ENCODE results near the gene KRT16.
"Not testable (repeated sequence)": the region's sequence is repeated elsewhere in the genome, so short reads cannot be mapped to it uniquely, and the experiment has no call there.

KRT16 gene

DNA sequence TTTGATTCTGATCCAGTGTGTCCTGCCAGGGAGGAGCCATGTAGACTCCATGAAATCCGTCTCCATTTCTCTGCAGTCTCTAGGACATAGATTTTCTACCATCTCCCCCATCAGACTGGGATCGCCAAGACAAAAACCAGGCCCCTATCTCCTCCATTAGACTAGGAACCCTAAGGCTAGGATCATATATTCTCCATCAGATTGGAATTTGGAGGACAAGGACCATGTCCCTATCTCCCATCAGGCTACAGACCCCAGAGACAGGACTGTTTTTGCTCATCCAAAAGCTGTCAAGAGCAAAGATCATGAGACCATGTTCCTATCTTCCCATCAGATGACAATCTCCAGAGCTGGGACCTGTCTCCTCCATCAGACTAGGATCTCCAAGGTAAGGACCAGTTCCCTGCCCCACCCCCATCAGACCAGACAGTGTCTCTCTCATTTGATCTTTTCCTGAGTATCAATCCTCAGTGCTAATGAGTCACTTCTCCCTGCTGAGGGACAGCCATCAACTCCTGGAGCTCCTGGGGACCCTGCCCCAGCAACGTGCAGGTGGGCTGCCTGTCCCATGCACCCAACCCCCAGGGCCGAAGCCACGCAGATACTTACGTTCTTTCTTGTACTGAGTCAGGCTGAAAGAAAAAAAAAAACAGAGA, 7.5 kb upstream of the KRT16 start:
- H2BK120ac ChIP-seq (ENCODE audit: insufficient read depth, low read length, poor library complexity); DNase-seq; H3K27me3 ChIP-seq (ENCODE audit: insufficient read depth, low read length); H2AFZ ChIP-seq (ENCODE audit: insufficient read depth, low read length, poor library complexity); H3K4me2 ChIP-seq (ENCODE audit: low read length); H2BK5ac ChIP-seq (ENCODE audit: low read depth, low read length, poor library complexity); H4K8ac ChIP-seq (ENCODE audit: low read depth, low read length); H3K4me3 ChIP-seq (ENCODE audit: low read depth, low read length); H3K4ac ChIP-seq (ENCODE audit: low read depth, low read length); H3K23ac ChIP-seq (ENCODE audit: low read length); H3K14ac ChIP-seq (ENCODE audit: low read length); H3K18ac ChIP-seq (ENCODE audit: low read length); H3K36me3 ChIP-seq (ENCODE audit: control insufficient read depth in 1 of 2, insufficient read depth in 2 of 2, low read length in 2 of 2); H3K9me3 ChIP-seq (ENCODE audit: insufficient read depth, low read depth, low read length); H3K79me2 ChIP-seq (ENCODE audit: control insufficient read depth, insufficient read depth, low read length, poor library complexity); H2BK12ac ChIP-seq (ENCODE audit: low read length); H3K9ac ChIP-seq (ENCODE audit: low read length); H4K12ac ChIP-seq (ENCODE audit: low read depth, low read length): not testable (repeated sequence)
- peak overlapping the region; percentile 13 for H2AK5ac ChIP-seq (ENCODE audit: low read length)
- no CpG with 5 or more reads among the region's 6 CpGs for WGBS (ENCODE audit: extremely low coverage, insufficient coverage, insufficient read length)
- H3K27ac ChIP-seq (ENCODE audit: low read depth, low read length) = peak overlapping the region; percentile 44
- peaks cover 33 to 48% of the 10 kb centered on the region in 2 experiments for H3K4me1 ChIP-seq (ENCODE audit: control insufficient read depth in 1 of 2, insufficient read depth in 2 of 2, low read length in 2 of 2)
- H3K79me1 ChIP-seq (ENCODE audit: low read length) = peaks cover 25% of the 10 kb centered on the region
- peak overlapping the region; percentile 82 for H4K91ac ChIP-seq (ENCODE audit: low read depth, low read length)

DNA sequence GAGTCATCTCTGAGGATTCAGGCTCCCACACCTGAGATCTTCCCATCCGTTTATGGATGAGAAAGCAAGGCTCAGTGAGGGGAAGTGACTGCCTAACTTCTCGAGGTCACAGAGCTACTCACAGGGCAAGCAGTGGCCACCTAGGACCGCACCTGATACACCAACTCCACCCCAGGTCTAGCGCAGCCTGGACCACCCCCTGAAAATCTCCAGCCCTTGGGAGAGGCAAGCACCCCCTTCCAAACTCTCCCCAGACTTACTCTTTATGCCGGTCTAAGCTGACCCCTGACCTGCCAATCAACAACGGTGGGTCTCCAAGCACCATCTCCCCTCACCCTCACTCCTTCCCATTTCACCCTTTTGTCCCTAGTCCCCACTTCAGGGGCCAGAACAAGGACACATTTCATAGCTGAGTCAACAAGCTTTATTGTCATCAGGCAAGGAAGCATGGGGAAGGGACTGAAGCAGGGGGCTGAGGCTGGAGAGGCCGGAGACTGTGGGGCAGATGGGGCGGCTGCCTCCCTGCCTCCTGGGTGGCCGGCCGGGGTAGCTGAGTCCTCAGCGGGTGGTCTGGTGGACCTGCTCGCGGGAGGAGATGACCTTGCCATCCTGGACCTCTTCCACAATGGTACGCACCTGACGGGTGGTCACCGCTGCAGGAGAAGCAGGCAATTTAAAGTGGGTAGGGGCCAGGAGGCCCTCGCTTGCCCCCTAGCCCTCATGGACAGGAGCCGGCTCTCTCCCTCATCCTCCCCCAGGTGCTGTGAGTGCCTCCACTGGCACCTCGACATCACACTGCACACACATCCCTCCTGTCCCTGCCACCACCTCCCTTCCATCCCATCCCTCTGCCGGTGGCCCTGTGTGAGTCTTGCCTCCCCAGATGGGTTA, 6.7 kb upstream of the KRT16 start:
- Histone ChIP-seq H3K4me1 (ENCODE audit: control insufficient read depth in 1 of 2, insufficient read depth in 2 of 2, low read length in 2 of 2) (peaks cover 30 to 48% of the 10 kb centered on the region in 2 experiments), H3K4me2 (ENCODE audit: low read length) (no peak overlapping the region), H3K9ac (ENCODE audit: low read length) (no peak overlapping the region), H3K4me3 (ENCODE audit: low read depth, low read length) (no peak overlapping the region), H3K36me3 (ENCODE audit: control insufficient read depth in 1 of 2, insufficient read depth in 2 of 2, low read length in 2 of 2) (no peaks in the 10 kb centered on the region), H3K14ac (ENCODE audit: low read length) (peak overlapping the region; percentile 48), H3K4ac (ENCODE audit: low read depth, low read length) (no peak overlapping the region), H2AK5ac (ENCODE audit: low read length) (peak overlapping the region; percentile 46), H2BK12ac (ENCODE audit: low read length) (peak overlapping the region; percentile 27), H4K8ac (ENCODE audit: low read depth, low read length) (peak overlapping the region; percentile 25), H3K79me1 (ENCODE audit: low read length) (peaks cover 24% of the 10 kb centered on the region), H4K91ac (ENCODE audit: low read depth, low read length) (peak overlapping the region; percentile 82), H3K9me3 (ENCODE audit: insufficient read depth, low read depth, low read length) (no peaks in the 10 kb centered on the region), H2BK120ac (ENCODE audit: insufficient read depth, low read length, poor library complexity) (peak overlapping the region; percentile 39), H2AFZ (ENCODE audit: insufficient read depth, low read length, poor library complexity) (peak overlapping the region; percentile 5), H3K23ac (ENCODE audit: low read length) (no peak overlapping the region), H3K27me3 (ENCODE audit: insufficient read depth, low read length) (no peaks in the 10 kb centered on the region), H3K79me2 (ENCODE audit: control insufficient read depth, insufficient read depth, low read length, poor library complexity) (peaks cover 4% of the 10 kb centered on the region), H3K27ac (ENCODE audit: low read depth, low read length) (peak overlapping the region; percentile 44), H3K18ac (ENCODE audit: low read length) (peak overlapping the region; percentile 17), H2BK5ac (ENCODE audit: low read depth, low read length, poor library complexity) (peak overlapping the region; percentile 35), H4K12ac (ENCODE audit: low read depth, low read length) (no peak overlapping the region)
- DNase-seq = no peak
- WGBS (ENCODE audit: extremely low coverage, insufficient coverage, insufficient read length) = no CpG with 5 or more reads among the region's 20 CpGs

DNA sequence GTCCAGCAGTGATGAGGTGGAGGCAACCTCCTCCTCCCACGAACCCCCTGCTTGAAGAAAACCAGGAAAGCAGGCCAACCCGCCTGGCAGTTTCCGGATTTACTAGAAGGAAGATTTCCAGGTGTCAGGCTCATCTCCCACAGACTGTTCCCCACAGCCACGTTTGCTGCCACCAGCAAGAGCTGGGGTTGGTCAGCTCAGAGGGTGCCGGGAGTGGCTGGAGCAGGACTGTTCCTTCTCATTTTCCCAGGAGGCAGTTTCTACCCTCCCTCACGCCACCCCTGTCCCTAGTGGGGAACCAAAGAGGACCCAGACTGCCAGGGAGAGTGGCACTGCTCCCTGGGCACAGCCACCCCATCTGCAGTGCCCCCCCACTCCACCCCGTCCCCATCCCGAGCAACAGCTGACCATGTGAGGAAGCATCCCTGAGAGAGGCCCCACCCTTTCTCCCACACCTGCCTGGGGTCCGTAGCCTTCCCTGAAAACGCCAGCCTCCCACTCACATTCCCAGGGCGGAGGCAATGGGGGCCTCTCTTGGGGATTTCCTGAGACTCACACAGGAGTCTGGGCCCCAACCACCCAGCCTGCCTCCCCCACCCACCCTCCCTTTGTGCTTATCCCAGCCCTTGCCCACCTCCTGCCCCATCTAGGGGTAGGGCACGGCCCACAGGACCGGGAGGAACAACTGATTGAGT, 5.9 kb upstream of the KRT16 start:
- Histone ChIP-seq H3K36me3 (ENCODE audit: control insufficient read depth in 1 of 2, insufficient read depth in 2 of 2, low read length in 2 of 2) (no peaks in the 10 kb centered on the region), H3K9me3 (ENCODE audit: insufficient read depth, low read depth, low read length) (no peaks in the 10 kb centered on the region), H3K14ac (ENCODE audit: low read length) (peak overlapping the region; percentile 10), H3K27me3 (ENCODE audit: insufficient read depth, low read length) (no peaks in the 10 kb centered on the region), H4K8ac (ENCODE audit: low read depth, low read length) (no peak overlapping the region), H4K12ac (ENCODE audit: low read depth, low read length) (no peak overlapping the region), H4K91ac (ENCODE audit: low read depth, low read length) (peak overlapping the region; percentile 69), H2AK5ac (ENCODE audit: low read length) (no peak overlapping the region), H2BK5ac (ENCODE audit: low read depth, low read length, poor library complexity) (no peak overlapping the region), H3K9ac (ENCODE audit: low read length) (no peak overlapping the region), H3K4me1 (ENCODE audit: control insufficient read depth in 1 of 2, insufficient read depth in 2 of 2, low read length in 2 of 2) (peaks cover 28 to 46% of the 10 kb centered on the region in 2 experiments), H3K4me2 (ENCODE audit: low read length) (no peak overlapping the region), H3K27ac (ENCODE audit: low read depth, low read length) (peak overlapping the region; percentile 24), H3K4me3 (ENCODE audit: low read depth, low read length) (no peak overlapping the region), H3K23ac (ENCODE audit: low read length) (no peak overlapping the region), H2BK12ac (ENCODE audit: low read length) (no peak overlapping the region), H2BK120ac (ENCODE audit: insufficient read depth, low read length, poor library complexity) (no peak overlapping the region), H3K4ac (ENCODE audit: low read depth, low read length) (no peak overlapping the region), H3K18ac (ENCODE audit: low read length) (no peak overlapping the region), H2AFZ (ENCODE audit: insufficient read depth, low read length, poor library complexity) (no peak overlapping the region), H3K79me1 (ENCODE audit: low read length) (peaks cover 21% of the 10 kb centered on the region), H3K79me2 (ENCODE audit: control insufficient read depth, insufficient read depth, low read length, poor library complexity) (peaks cover 4% of the 10 kb centered on the region)
- WGBS (ENCODE audit: extremely low coverage, insufficient coverage, insufficient read length) = no CpG with 5 or more reads among the region's 13 CpGs
- no peak for DNase-seq

DNA sequence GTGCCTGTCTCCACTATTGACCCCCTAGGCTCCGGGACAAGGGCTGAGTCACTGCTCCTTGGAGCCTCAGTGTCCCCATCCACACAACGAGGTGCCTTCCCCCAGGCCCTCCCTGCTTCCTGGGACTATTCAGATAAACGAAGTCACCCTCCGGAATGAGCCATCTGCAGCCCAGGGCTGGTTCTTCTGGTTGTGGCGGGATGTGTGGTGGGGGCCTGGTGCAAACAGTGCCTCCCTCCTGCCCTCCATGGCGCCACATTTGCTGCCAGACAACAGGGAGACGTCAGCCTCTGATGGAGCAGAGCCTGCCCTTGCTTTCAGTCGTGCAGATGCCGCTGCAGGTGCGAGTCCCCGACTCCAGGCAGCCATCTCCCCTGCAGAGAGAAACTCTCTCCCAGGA, 5.1 kb upstream of the KRT16 start:
- H3K14ac ChIP-seq (ENCODE audit: low read length) = peak overlapping the region; percentile 22
- DNase-seq = no peak

More for the DNA sequence above, 5.1 kb upstream of the KRT16 start:
- H3K9me3 ChIP-seq (ENCODE audit: insufficient read depth, low read depth, low read length) = no peaks in the 10 kb centered on the region
- H2AFZ ChIP-seq (ENCODE audit: insufficient read depth, low read length, poor library complexity) = no peak overlapping the region
- no peak overlapping the region for H3K9ac ChIP-seq (ENCODE audit: low read length)
- H3K18ac ChIP-seq (ENCODE audit: low read length) = no peak overlapping the region
- H3K79me1 ChIP-seq (ENCODE audit: low read length) = peaks cover 16% of the 10 kb centered on the region
- no CpG with 5 or more reads among the region's 11 CpGs for WGBS (ENCODE audit: extremely low coverage, insufficient coverage, insufficient read length)
- peak overlapping the region; percentile 27 for H2BK120ac ChIP-seq (ENCODE audit: insufficient read depth, low read length, poor library complexity)
- H3K4me2 ChIP-seq (ENCODE audit: low read length) = no peak overlapping the region
- H3K4me1 ChIP-seq (ENCODE audit: control insufficient read depth in 1 of 2, insufficient read depth in 2 of 2, low read length in 2 of 2) = peaks cover 25 to 40% of the 10 kb centered on the region in 2 experiments
- H2BK5ac ChIP-seq (ENCODE audit: low read depth, low read length, poor library complexity) = no peak overlapping the region
- H3K23ac ChIP-seq (ENCODE audit: low read length) = no peak overlapping the region
- no peak overlapping the region for H3K4me3 ChIP-seq (ENCODE audit: low read depth, low read length)
- no peak overlapping the region for H3K27ac ChIP-seq (ENCODE audit: low read depth, low read length)
- H3K27me3 ChIP-seq (ENCODE audit: insufficient read depth, low read length) = no peaks in the 10 kb centered on the region
- H3K4ac ChIP-seq (ENCODE audit: low read depth, low read length) = no peak overlapping the region
- peak overlapping the region; percentile 48 for H4K91ac ChIP-seq (ENCODE audit: low read depth, low read length)
- peak overlapping the region; percentile 64 for H2BK12ac ChIP-seq (ENCODE audit: low read length)
- no peak overlapping the region for H4K12ac ChIP-seq (ENCODE audit: low read depth, low read length)
- H4K8ac ChIP-seq (ENCODE audit: low read depth, low read length) = peak overlapping the region; percentile 40
- H2AK5ac ChIP-seq (ENCODE audit: low read length) = peak overlapping the region; percentile 16
- no peaks in the 10 kb centered on the region for H3K36me3 ChIP-seq (ENCODE audit: control insufficient read depth in 1 of 2, insufficient read depth in 2 of 2, low read length in 2 of 2)
- H3K79me2 ChIP-seq (ENCODE audit: control insufficient read depth, insufficient read depth, low read length, poor library complexity) = peaks cover 1% of the 10 kb centered on the region

Data from trophoblast cell (in vitro differentiated cells and primary cell).